ENCODE results near the gene RGS12. TPM values are rescaled to one million over a fixed set of nuclear protein-coding genes. Genes with fewer than 3 reads are reported as not detected.

RGS12 gene
- total RNA-seq, 2 experiments from 2014 or later, result 8.0 to 9.4 TPM

DNA sequence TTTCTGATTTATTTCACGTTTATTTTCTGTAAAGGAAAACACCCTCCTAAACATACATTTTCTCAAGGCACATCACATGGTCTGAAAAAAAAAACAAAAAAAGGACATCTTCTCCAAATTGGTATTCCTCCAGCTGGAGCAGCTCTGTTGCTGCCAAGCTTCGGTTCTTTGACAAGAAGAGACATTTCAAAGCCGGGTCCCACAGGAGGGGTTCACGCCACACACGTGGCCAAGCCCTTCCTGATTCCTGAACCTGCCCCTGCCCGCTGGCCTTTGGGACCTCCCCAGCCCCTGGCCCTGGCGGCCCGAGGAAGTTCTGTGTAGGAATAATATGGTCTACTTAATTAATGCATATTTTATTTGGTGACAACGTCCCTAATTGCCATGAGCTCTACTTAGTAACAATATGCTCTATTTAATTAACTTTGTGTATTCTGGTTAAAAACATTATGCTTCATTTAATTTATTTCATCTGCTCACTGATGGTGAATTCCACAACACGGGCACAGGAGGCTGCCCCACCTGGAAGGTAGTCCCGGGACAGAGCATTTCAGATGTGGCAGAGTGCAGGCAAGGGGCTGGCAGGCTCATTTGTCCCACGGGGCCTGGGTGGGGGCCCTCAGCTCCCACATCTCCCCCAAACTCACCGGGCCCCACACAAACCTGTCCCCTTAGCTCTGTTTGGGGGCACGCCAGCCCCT, 5.4 kb upstream of the RGS12 start:
- ATAC-seq (no peak), DNase-seq (no peak)
- ChIA-PET CTCF (interaction anchor here (1.1 kb wide), 1 partner anchor 181 kb away, joined by 3 read pairs; no protein-coding TSS in a partner anchor), POLR2A (no interaction called here)
- H3K4me3 Mint-ChIP-seq, result no peak overlapping the region
- intact Hi-C loops (cut with DNase I, micrococcal nuclease), result no loop called here
- no peaks in the 10 kb centered on the region for H3K9me3 Mint-ChIP-seq (ENCODE audit: low read depth)
- H3K36me3 Mint-ChIP-seq (ENCODE audit: low read depth), result no peaks in the 10 kb centered on the region
- peaks cover 9% of the 10 kb centered on the region for H3K27me3 Mint-ChIP-seq
- H3K27ac Mint-ChIP-seq, result no peak overlapping the region
- peaks cover 6% of the 10 kb centered on the region for H3K4me1 Mint-ChIP-seq

DNA sequence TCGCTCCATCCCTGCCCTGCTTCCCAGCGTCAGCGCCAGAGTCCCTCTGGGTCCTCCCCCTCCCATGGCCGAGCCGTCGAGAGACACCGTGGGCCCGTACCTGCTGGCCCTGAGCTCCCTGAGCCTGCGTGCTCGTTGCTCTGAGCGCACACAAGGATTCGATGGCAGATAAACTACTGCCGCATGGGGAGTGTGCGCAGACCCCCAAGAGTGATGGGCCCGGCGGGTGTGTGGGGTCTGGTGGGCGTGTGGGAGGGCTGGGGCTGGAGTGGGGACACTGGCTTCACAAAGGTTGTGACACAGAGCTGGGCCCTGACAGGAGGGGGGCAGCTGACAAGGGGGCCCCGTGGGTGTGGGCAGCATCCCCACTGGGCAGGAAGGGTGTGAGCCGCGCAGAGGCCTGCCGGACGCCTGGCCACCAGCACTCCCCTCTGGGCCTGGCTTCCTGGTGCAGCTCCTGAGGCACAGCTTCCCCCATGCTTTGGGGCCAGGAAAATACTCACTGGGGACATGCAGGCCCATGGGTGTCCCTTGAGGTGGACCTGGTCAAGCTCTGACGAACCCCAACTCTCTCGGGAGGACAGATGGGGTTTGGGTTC, 4.8 kb upstream of the RGS12 start:
- ATAC-seq (no peak), DNase-seq (no peak)
- peaks cover 9% of the 10 kb centered on the region for H3K27me3 Mint-ChIP-seq
- intact Hi-C loops (cut with DNase I, micrococcal nuclease), result no loop called here
- peaks cover 6% of the 10 kb centered on the region for H3K4me1 Mint-ChIP-seq
- no peak overlapping the region for H3K4me3 Mint-ChIP-seq
- POLR2A ChIA-PET, result no interaction called here
- CTCF ChIA-PET, result interaction anchor here (0.7 to 1.1 kb wide), 2 partner anchors 181 kb away, joined by 3 read pairs; no protein-coding TSS in a partner anchor
- no peaks in the 10 kb centered on the region for H3K36me3 Mint-ChIP-seq (ENCODE audit: low read depth)
- no peak overlapping the region for H3K27ac Mint-ChIP-seq
- no peaks in the 10 kb centered on the region for H3K9me3 Mint-ChIP-seq (ENCODE audit: low read depth)

DNA sequence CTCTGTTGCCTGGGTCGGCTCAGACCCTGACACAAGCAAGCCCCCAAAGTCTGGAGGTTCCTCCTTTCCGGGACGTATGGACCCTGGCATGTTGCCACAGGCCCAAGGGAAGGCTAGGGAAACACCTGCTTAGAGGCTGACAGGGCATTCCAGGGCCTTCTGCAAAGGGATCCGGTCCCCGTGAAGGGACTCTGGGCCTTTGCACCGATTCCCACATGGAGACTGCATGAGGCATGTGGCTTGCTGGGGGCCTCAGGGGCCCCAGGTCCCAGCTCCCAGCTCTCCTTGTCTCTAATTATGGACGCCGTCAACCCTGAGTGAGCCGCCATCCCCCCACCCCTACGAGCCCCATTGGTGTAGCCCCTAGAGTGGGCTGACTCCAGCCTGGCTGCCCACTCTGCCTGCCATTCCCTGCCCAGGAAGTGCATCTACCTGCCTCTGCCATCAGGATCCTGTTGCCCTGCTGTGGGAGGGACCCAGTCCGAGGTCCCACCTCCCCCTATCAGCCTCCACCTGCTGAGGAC, 4.2 kb upstream of the RGS12 start:
- POLR2A ChIA-PET, result no interaction called here
- CTCF ChIA-PET, result interaction anchor here (0.7 kb wide), 1 partner anchor 181 kb away, joined by 3 read pairs; no protein-coding TSS in a partner anchor

DNA sequence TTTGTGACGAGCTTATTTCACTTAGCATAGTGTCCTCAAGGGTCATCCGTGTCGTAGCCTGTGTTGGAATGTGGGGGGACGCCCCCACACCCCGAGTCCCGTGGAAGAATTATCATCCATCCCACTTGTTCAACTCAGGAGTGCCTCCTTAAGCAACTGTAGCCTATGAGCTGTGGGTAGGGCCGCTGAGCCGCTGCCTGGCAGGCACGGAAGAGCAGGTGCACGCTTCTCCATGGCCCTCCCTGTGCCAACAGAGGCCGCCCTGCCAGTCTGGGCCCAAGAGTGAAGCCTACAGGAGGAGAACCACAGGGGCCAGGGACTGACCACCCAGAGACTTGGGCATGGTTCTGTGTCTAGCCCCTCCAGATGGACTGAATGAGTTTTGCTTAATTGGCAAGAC, 2.3 kb upstream of the RGS12 start:
- CTCF ChIA-PET, result interaction anchor here (1.0 kb wide), 1 partner anchor 312 kb away, joined by 3 read pairs; no protein-coding TSS in a partner anchor
- H3K4me3 Mint-ChIP-seq, result no peak overlapping the region
- no peak for ATAC-seq

More for the DNA sequence above, 4.2 kb upstream of the RGS12 start:
- Mint-ChIP-seq H3K4me1 (peaks cover 9% of the 10 kb centered on the region), H3K27ac (no peak overlapping the region), H3K27me3 (peaks cover 9% of the 10 kb centered on the region), H3K36me3 (ENCODE audit: low read depth) (no peaks in the 10 kb centered on the region), H3K9me3 (ENCODE audit: low read depth) (no peaks in the 10 kb centered on the region), H3K4me3 (no peak overlapping the region)
- no peak for DNase-seq
- intact Hi-C loops (cut with DNase I, micrococcal nuclease), result no loop called here
- no peak for ATAC-seq

DNA sequence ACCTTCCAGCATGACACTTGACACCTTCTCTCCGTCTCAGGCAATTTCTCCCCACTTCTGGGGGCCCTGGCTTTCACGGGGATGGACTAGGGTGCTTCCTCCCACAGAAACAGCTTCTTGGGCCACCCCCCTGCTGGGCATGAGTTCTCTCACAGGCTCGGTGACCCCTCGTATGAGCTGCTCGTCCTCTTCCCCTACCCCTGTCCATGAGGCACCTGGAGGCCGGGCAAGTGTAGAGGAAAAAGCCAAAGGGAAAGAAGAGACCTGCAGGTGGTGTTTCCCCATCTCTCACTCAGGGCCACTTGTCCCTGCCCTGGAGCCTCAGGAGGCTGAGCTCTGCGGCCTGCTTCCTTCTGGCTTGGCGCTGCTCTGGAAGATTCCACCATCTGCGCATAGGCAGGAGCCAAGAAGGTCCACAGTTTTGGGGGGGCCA, 1.9 kb upstream of the RGS12 start:
- Mint-ChIP-seq H3K27ac (no peak overlapping the region), H3K36me3 (ENCODE audit: low read depth) (no peaks in the 10 kb centered on the region), H3K27me3 (peaks cover 9% of the 10 kb centered on the region), H3K9me3 (ENCODE audit: low read depth) (no peaks in the 10 kb centered on the region), H3K4me1 (peaks cover 11% of the 10 kb centered on the region), H3K4me3 (no peak overlapping the region)
- ATAC-seq (no peak), DNase-seq (no peak)
- ChIA-PET CTCF (no interaction called here), POLR2A (no interaction called here)
- intact Hi-C loops (cut with DNase I, micrococcal nuclease), result loop anchor here in 1 of 2 experiments (5.0 kb wide), 3 partner anchors 754 to 1419 kb away; partner anchors contain the start of genes FAM193A, LYAR, NSD2 and ZBTB49

More for the DNA sequence above, 2.3 kb upstream of the RGS12 start:
- Mint-ChIP-seq H3K27ac (no peak overlapping the region), H3K36me3 (ENCODE audit: low read depth) (no peaks in the 10 kb centered on the region), H3K4me1 (peaks cover 11% of the 10 kb centered on the region), H3K9me3 (ENCODE audit: low read depth) (no peaks in the 10 kb centered on the region), H3K27me3 (peaks cover 9% of the 10 kb centered on the region)
- no peak for DNase-seq
- POLR2A ChIA-PET, result no interaction called here
- intact Hi-C loops (cut with DNase I, micrococcal nuclease), result loop anchor here in 1 of 2 experiments (5.0 kb wide), 3 partner anchors 753 to 1418 kb away; partner anchors contain the start of genes FAM193A, LYAR, NSD2 and ZBTB49

DNA sequence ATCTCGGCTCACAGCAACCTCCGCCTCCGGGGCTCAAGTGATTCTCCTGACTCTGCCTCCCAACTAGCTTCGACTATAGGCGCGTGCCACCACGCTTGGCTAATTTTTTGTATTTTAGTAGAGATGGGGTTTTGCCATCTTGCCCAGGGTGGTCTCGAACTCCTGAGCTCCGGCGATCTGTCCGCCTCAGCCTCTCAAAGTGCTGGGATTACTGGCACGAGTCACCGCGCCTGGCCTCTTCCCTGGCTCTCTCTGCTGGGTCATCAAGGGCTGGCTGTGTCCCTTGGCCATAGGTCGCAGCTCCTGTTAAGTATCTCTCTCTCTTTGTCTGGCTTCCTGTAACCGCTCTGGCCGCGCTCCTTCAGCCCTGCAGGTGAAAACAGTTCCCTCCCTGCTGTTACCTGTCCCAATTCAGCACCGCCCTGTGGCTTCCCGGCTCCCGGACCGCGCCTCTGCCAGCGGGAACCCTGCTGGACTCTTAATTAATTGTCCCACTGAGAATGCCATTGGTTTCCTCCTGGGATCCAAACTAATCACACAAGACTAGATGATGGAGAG, 1.3 kb upstream of the RGS12 start:
- H3K27me3 Mint-ChIP-seq, result peaks cover 9% of the 10 kb centered on the region
- H3K9me3 Mint-ChIP-seq (ENCODE audit: low read depth), result no peaks in the 10 kb centered on the region
- no peak for ATAC-seq
- peaks cover 11% of the 10 kb centered on the region for H3K4me1 Mint-ChIP-seq
- peak overlapping the region; percentile 81 for H3K4me3 Mint-ChIP-seq
- H3K36me3 Mint-ChIP-seq (ENCODE audit: low read depth), result no peaks in the 10 kb centered on the region
- peak; percentile 24 for DNase-seq
- POLR2A ChIA-PET, result no interaction called here
- intact Hi-C loops (cut with DNase I, micrococcal nuclease), result loop anchor here in 1 of 2 experiments (5.0 kb wide), 3 partner anchors 754 to 1419 kb away; partner anchors contain the start of genes FAM193A, LYAR, NSD2 and ZBTB49
- H3K27ac Mint-ChIP-seq, result peak overlapping the region; percentile 64
- CTCF ChIA-PET, result interaction anchor here (0.7 kb wide), 1 partner anchor 58 kb away, joined by 3 read pairs; no protein-coding TSS in a partner anchor

DNA sequence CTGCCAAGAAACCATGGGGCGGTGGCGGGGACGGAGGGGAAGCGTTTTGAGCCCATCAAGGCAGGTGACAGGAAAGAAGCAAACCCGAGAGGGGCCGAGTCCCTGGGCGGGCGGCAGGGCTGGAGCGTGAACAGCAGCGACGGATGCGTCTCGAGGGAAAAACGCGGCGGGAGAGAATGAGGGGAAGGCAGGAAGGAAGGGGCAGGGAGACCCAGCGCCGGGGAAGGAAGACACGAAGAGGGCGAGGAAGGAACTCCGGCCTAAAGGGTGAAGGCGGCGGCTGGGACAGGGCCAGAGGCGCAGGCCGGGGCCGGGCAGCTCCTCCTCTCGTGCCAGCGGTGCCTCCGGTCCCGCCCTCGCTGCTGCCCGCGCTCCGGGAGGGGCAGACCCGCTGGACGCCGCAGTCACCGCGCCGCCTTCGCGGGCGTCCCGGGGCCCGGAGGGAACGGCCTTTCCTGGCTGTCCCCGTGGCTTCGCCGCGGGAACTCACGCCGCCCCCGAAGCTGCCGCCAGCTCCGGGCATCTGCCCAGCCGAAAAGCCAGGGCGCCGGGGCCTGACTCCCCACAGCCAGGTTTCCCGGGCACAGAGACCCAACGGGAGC, 751 bp upstream of the RGS12 start:
- Mint-ChIP-seq H3K27me3 (peaks cover 6% of the 10 kb centered on the region), H3K36me3 (ENCODE audit: low read depth) (no peaks in the 10 kb centered on the region), H3K4me3 (peak overlapping the region; percentile 81), H3K27ac (peak overlapping the region; percentile 64), H3K4me1 (peaks cover 11% of the 10 kb centered on the region), H3K9me3 (ENCODE audit: low read depth) (no peaks in the 10 kb centered on the region)
- POLR2A ChIA-PET, result interaction anchor here (0.5 kb wide), 1 partner anchor 95 kb away, joined by 3 read pairs; no protein-coding TSS in a partner anchor
- peak; percentile 10 for ATAC-seq
- CTCF ChIA-PET, result interaction anchor here (0.7 kb wide), 1 partner anchor 57 kb away, joined by 3 read pairs; no protein-coding TSS in a partner anchor
- peak; percentile 41 for DNase-seq
- intact Hi-C loops (cut with DNase I, micrococcal nuclease), result loop anchor here (1.0 to 5.0 kb wide), 14 partner anchors 10 to 1420 kb away; partner anchors contain the start of genes HTT (in 2 of the 2), HTT-AS (in 2 of the 2), FAM193A (in 1 of the 2) and GRK4 (in 1 of the 2)

DNA sequence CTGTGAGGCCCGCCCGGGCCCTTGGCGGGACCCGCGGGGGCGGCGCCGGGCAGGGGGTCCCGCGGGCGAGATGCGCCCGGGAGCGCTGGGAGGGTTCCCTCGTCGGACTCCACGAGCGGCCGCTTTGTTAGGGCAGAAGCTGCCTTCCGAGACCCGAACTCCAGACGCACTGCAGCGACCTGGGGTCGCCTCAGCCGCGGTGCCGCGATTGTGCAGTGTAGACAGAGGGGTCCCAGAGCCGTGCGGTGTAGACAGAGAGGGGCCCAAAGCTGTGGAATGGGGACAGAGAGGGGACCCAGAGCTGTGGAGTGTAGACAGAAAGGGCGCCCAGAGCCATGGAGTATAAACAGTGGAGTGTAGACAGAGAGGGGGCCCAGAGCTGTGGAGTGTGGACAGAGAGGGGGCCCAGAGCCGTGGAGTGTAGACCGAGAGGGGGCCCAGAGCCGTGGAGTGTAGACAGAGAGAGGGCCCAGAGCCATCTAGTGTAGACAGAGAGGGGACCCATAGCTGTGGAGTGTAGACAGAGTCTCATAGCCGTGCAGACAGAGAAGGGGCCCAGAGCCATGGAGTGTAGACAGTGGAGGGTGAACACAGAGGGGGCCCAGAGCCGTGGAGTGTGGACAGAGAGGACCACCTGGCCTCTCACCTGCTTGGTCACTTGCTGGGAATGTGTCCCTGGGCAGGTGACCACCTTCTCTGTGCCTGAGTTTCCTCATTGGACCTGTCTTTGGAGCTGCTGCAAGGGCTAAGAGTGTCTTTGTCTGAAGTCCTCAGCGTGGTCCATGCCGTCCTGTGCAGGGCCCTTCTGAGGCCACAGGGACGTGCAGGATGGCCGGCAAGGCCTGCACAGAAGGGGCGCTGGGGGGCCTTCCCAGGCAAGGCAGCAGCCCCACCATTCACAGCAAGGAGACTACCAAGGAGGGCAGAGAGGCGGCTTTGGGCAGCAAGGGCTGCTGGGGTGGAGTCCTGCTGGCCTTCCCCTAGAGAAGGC, 875 bp downstream of the RGS12 start:
- CTCF ChIA-PET, result no interaction called here

DNA sequence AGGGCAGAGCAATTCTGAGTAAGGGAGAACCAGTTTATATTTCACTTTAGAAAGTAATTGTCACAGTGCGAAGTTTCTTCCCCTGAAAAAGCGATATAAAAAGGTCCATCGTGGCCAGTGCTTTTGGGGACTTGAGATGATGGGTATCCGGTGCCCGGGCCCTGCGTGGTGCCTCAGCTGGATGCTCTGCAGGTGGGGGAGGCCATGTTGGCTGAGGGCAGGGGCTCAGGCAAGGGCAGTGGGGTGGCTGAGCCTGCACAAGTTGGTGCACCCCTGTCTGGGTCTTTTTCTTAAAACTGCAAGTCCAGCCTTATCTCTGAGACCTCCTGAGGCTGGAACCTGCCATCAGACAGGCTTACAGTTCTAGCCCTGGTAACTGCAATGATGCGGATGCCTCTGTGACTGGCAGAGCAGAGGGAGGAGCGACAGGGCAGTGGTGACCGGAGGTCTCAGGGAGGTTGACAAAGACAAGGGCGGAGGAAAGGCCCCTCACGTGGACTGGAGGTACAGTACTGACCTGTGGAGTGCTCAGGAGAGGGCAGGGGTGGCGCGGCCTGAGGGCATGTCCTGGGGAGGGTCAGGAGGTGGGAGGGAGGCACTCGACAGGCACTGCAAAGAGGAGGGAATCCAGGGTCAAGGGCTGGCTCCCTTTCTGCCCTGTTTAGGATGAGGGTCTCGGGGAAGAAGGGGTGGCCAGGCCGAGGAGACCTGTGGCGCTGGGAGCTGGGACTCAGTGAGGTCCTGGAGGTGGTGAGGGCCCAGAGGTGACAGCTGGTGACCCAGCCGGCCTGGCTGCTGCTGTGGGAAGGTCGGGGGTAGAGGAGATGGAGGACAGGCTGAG, 1.8 kb downstream of the RGS12 start:
- ATAC-seq (no peak), DNase-seq (no peak)
- Mint-ChIP-seq H3K36me3 (ENCODE audit: low read depth) (no peaks in the 10 kb centered on the region), H3K4me3 (no peak overlapping the region), H3K27ac (no peak overlapping the region), H3K9me3 (ENCODE audit: low read depth) (no peaks in the 10 kb centered on the region), H3K4me1 (peaks cover 11% of the 10 kb centered on the region), H3K27me3 (peaks cover 4% of the 10 kb centered on the region)
- CTCF ChIA-PET, result no interaction called here
- intact Hi-C loops (cut with DNase I, micrococcal nuclease), result loop anchor here in 1 of 2 experiments (5.0 kb wide), 3 partner anchors 757 to 1422 kb away; partner anchors contain the start of genes FAM193A, LYAR, NSD2 and ZBTB49
- POLR2A ChIA-PET, result interaction anchor here (0.6 kb wide), 1 partner anchor 127 kb away, joined by 3 read pairs; no protein-coding TSS in a partner anchor

More for the DNA sequence above, 875 bp downstream of the RGS12 start:
- Mint-ChIP-seq H3K27ac (peak overlapping the region; percentile 38), H3K4me1 (peaks cover 11% of the 10 kb centered on the region), H3K9me3 (ENCODE audit: low read depth) (no peaks in the 10 kb centered on the region), H3K4me3 (peak overlapping the region; percentile 73), H3K27me3 (peaks cover 4% of the 10 kb centered on the region), H3K36me3 (ENCODE audit: low read depth) (no peaks in the 10 kb centered on the region)
- no peak for ATAC-seq
- DNase-seq, result no peak
- POLR2A ChIA-PET, result no interaction called here
- intact Hi-C loops (cut with DNase I, micrococcal nuclease), result loop anchor here (2.0 to 5.0 kb wide), 7 partner anchors 91 to 1421 kb away; partner anchors contain the start of genes FAM193A (in 1 of the 2), HTT (in 1 of the 2), HTT-AS (in 1 of the 2) and LYAR (in 1 of the 2)
